Left lung (tissue), 10 donors: ENCODE data around the gene CREB3L4. TPM values are rescaled to one million over a fixed set of nuclear protein-coding genes. Genes with fewer than 3 reads are reported as not detected.

Experiments used
- ATAC-seq: fragments of 200-7000 bp; cut with Tn5 transposase; one replicate; pipeline ENCODE4 v1.9.1; 2020; ENCODE audit warnings: moderate library complexity
- DNase-seq, 4 donors: peaks; one replicate each; pipeline ENCODE4 v3.0.0-alpha.2; 2013 to 2020
- H3K27ac ChIP-seq, 2 donors: fragments of 200-600 bp; sonication (generic) in 1 of 2; one replicate each; pipeline versions ENCODE4 v1.5.0 to v1.8.0; 2020 to 2021
- H3K27me3 ChIP-seq, 2 donors: fragments of 200-600 bp; sonication (generic) in 1 of 2; one replicate each; pipeline versions ENCODE4 v1.5.0 to v1.8.0; 2020 to 2021
- H3K36me3 ChIP-seq, 2 donors: fragments of 200-600 bp; sonication (generic) in 1 of 2; one replicate each; pipeline versions ENCODE4 v1.5.0 to v1.8.0; 2020 to 2021
- H3K4me1 ChIP-seq, 2 donors: fragments of 200-600 bp; one replicate each; pipeline ENCODE4 v1.8.0; 2021
- H3K4me3 ChIP-seq, 2 donors: fragments of 200-600 bp; sonication (generic) in 1 of 2; one replicate each; pipeline versions ENCODE4 v1.5.0 to v1.8.0; 2020 to 2021; ENCODE audit warnings: mild to moderate bottlenecking in 1 of 2
- H3K9me3 ChIP-seq, 2 donors: fragments of 200-600 bp; sonication (generic) in 1 of 2; one replicate each; pipeline versions ENCODE4 v1.5.0 to v1.8.0; 2020 to 2021
- intact Hi-C, 2 donors: fragments of 100-400 bp; cut with DNase I; formaldehyde crosslinking; loops; one replicate each; pipeline versions ENCODE4 v1.11.2 to v1.14.2; 2022
- polyA plus RNA-seq, 6 donors: library from polyadenylated mRNA; unstranded; fragments of 120-200 nt; gene quantifications; one replicate each; pipeline ENCODE4 v1.2.1, GENCODE V29; 2013; ENCODE audit not compliant: insufficient read length in 6 of 6
- total RNA-seq, 2 donors: library from RNA; stranded (reverse); fragmentation: NEBNext Ultra II Directional; extraction: Animal tissue kit (Norgen Biotek cat#: 25700); gene quantifications; one replicate each; pipeline ENCODE4 v1.2.1, GENCODE V29; 2021
- TF ChIP-seq, protein P1 (sequence below), 2 donors: fragments of 200-600 bp; sonication (generic) in 1 of 2; IDR thresholded peaks; one replicate each; pipeline versions ENCODE4 v1.5.0 to v1.8.0; 2021; ENCODE audit warnings: antibody characterized with exemption in 2 of 2
- donor health status: DM: no; HTN: yes; CAD: no.
- donor health status: DM: no; HTN: no; CAD: no.

CREB3L4 gene
- total and polyA plus RNA-seq, 8 donors: 9.3 to 44.3 (median 35.2) TPM

DNA sequence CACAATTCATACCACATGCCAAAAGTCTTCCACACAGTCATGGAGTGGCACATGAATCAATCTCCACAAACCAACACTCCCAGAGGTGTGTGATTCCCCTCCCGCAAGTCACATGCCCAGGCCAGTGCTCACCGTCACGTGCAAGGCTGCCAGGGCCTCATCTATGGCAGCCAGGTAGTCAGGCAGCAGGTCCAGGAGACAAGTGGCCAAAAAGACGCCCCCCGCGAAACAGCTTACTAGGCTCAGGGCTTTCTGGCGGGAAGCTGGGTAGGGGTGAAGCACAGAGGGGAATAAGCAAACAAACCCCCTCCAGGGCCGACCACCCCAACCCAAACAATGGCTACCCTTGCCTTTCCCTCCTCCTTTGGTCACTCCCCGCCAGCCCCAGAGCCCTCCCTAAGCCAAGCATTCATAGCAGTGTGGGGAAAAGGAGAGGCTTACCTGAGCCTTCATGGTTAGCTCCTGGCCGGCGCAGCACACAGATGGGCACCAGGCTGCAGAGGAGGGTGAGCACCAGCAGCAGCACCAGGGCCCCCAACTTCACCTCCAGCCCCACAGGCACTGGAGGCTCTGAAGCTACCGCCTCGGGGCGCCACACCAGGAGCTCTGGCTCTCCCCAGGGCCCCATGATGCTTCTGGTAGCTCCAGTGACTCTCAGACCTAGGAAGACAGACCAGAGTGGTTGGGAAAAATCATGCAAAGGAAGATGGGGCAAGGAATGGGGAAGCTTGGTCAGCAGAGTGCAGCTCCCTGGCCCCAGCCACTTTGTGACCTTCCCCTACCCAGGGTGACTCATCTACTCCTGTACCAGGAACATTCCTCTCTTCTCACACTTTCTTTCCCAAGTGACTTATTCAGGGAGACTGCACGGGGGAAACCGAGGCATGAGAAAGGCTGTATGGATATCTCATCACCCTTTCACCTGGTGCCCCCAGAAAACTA is 5.3 kb upstream of the CREB3L4 start:
- Histone ChIP-seq H3K27me3 (no peaks in the 10 kb centered on the region), H3K4me1 (peaks cover 18 to 80% of the 10 kb centered on the region in 2 donors), H3K36me3 (peaks cover 0 to 25% of the 10 kb centered on the region in 2 donors), H3K4me3 (peak overlapping the region; percentile 69 to 89), H3K27ac (peak overlapping the region; percentile 97 to 98), H3K9me3 (no peaks in the 10 kb centered on the region)
- DNase-seq (peak in 1 of 4 donors; percentile 79), ATAC-seq (peak; percentile 20)
- TF ChIP-seq, protein P1, sequence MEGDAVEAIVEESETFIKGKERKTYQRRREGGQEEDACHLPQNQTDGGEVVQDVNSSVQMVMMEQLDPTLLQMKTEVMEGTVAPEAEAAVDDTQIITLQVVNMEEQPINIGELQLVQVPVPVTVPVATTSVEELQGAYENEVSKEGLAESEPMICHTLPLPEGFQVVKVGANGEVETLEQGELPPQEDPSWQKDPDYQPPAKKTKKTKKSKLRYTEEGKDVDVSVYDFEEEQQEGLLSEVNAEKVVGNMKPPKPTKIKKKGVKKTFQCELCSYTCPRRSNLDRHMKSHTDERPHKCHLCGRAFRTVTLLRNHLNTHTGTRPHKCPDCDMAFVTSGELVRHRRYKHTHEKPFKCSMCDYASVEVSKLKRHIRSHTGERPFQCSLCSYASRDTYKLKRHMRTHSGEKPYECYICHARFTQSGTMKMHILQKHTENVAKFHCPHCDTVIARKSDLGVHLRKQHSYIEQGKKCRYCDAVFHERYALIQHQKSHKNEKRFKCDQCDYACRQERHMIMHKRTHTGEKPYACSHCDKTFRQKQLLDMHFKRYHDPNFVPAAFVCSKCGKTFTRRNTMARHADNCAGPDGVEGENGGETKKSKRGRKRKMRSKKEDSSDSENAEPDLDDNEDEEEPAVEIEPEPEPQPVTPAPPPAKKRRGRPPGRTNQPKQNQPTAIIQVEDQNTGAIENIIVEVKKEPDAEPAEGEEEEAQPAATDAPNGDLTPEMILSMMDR (IDR thresholded peaks at IDR 0.05): no peak
- intact Hi-C loops: no loop called here

DNA sequence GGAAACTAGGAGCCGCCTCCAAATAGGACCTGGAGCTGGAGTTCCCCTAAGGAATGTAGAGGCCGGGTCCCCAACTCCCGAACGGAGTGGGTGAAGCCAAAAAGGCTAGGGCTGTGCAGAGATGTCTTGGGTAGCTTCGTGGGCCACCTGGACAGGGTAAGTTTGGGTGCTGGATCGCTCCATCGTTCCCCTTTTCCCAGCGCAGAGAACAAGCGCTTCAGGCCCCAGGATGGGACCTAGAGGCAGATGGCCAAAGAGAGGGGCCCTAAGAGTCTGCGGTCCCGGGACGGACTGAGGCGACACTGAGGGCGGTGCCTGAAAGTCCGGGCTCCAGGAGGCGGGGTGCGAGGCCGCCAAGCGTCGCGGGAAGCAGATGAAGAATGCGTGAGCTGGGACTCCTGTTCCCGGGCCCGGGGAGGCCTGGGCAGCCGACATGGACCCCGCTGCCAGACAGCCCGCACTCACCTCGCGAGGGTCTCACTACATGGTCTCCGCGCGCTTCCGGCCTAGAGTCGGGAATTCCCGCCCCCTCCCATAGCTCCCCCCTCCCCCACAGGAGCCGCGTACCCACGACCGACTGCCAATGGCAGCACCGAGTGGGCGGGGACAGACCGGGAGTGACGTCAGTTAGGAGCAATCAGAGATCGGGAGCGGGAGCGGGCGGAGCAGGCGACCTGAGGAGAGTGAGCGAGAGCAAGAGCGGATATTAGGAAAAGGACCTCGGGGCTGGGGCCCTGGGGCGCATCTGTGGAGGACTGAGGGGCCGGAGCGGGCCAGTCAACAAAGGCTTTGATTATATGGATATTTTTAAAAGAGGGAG is 4.5 kb upstream of the CREB3L4 start, which contains the start of gene SLC39A1:
Gene SLC39A1, minus strand, starts transcription at position 508 of the 820 bp plus-strand sequence. CDS start 822 bp downstream, outside the sequence.
- Histone ChIP-seq H3K4me3 (peak within 1 kb of the TSS; percentile 69 to 89), H3K27me3 (no peaks in the 10 kb centered on the region), H3K9me3 (no peaks in the 10 kb centered on the region), H3K27ac (peak within 1 kb of the TSS; percentile 97 to 98), H3K4me1 (peaks cover 17 to 84% of the 10 kb centered on the region in 2 donors), H3K36me3 (peaks cover 0 to 25% of the 10 kb centered on the region in 2 donors)
- ATAC-seq (peak; percentile 80), DNase-seq (peak; percentile 96 to 99 (median 98))
- intact Hi-C loops: no loop called here
- TF ChIP-seq, protein P1 (IDR thresholded peaks at IDR 0.05): no peak

- peaks cover 15 to 88% of the 10 kb centered on the region in 2 donors for H3K4me1 ChIP-seq
- DNase-seq (peak in 3 of 4 donors; percentile 58 to 85 (median 64)), ATAC-seq (peak; percentile 7)
- peak overlapping the region; percentile 69 to 89 for H3K4me3 ChIP-seq
- TF ChIP-seq, protein P1 (IDR thresholded peaks at IDR 0.05): no peak
- H3K27ac ChIP-seq: peak overlapping the region; percentile 97 to 98
- H3K9me3 ChIP-seq: no peaks in the 10 kb centered on the region
- H3K27me3 ChIP-seq: no peaks in the 10 kb centered on the region
- intact Hi-C loops: no loop called here
- H3K36me3 ChIP-seq: peaks cover 0 to 25% of the 10 kb centered on the region in 2 donors
These were observed 3.8 kb upstream of the CREB3L4 start for GRCh38 chr1:153963850-153964331.

- peak overlapping the region; percentile 56 to 59 for H3K4me3 ChIP-seq
- peak in 1 of 4 donors; percentile 65 for DNase-seq
- peak; percentile 20 for ATAC-seq
- intact Hi-C loops: no loop called here
- peaks cover 0 to 3% of the 10 kb centered on the region in 2 donors for H3K36me3 ChIP-seq
- no peaks in the 10 kb centered on the region for H3K27me3 ChIP-seq
- peaks cover 0 to 54% of the 10 kb centered on the region in 2 donors for H3K4me1 ChIP-seq
- H3K9me3 ChIP-seq: no peaks in the 10 kb centered on the region
- TF ChIP-seq, protein P1 (IDR thresholded peaks at IDR 0.05): no peak
- H3K27ac ChIP-seq: peak overlapping the region; percentile 93 to 95
These were observed 280 bp downstream of the CREB3L4 start for GRCh38 chr1:153968000-153968363.
